Lung (tissue), 12 donors: Measurements from ENCODE around the gene BCL11A. TPM values are rescaled to one million over a fixed set of nuclear protein-coding genes. Genes with fewer than 3 reads are reported as not detected.

Source experiments
- ATAC-seq: fragments of 200-7000 bp; cut with Tn5 transposase; one replicate; pipeline ENCODE4 v1.9.1; 2020; ENCODE audit warnings: moderate number of reproducible peaks; ENCODE audit not compliant: insufficient read depth, low FRiP score
- DNase-seq, 3 donors: peaks; one replicate each; pipeline ENCODE4 v3.0.0-alpha.2; 2013 to 2017
- H3K27ac ChIP-seq, 2 donors: one replicate each; pipeline ENCODE4 v1.5.1; 2013; ENCODE audit warnings: mild to moderate bottlenecking in 2 of 2, moderate library complexity in 2 of 2, control low read depth in 1 of 2, inconsistent platforms in 1 of 2, low read depth in 1 of 2, low read length in 1 of 2
- H3K27me3 ChIP-seq, 3 donors: one replicate each; pipeline ENCODE4 v1.5.1; 2013; ENCODE audit warnings: low read length in 2 of 3; ENCODE audit not compliant: control insufficient read depth in 3 of 3, insufficient read depth in 3 of 3
- H3K36me3 ChIP-seq, 4 donors: one replicate each; pipeline ENCODE4 v1.5.1; 2013; ENCODE audit warnings: low read length in 4 of 4, mild to moderate bottlenecking in 1 of 4, moderate library complexity in 1 of 4; ENCODE audit not compliant: control insufficient read depth in 4 of 4, insufficient read depth in 4 of 4
- H3K4me1 ChIP-seq, 5 donors: one replicate each; pipeline ENCODE4 v1.5.1; 2013; ENCODE audit warnings: low read length in 5 of 5, mild to moderate bottlenecking in 2 of 5, moderate library complexity in 1 of 5; ENCODE audit not compliant: control insufficient read depth in 5 of 5, insufficient read depth in 5 of 5
- H3K4me3 ChIP-seq: one replicate; pipeline ENCODE4 v1.5.1; 2013; ENCODE audit warnings: mild to moderate bottlenecking, control low read depth, moderate library complexity
- H3K9ac ChIP-seq, 2 donors: one replicate each; pipeline ENCODE4 v1.5.1; 2013; ENCODE audit warnings: low read length in 2 of 2, control low read depth in 1 of 2; ENCODE audit not compliant: insufficient read depth in 1 of 2
- H3K9me3 ChIP-seq, 4 donors: one replicate each; pipeline ENCODE4 v1.5.1; 2013; ENCODE audit warnings: low read length in 3 of 4, mild to moderate bottlenecking in 1 of 4, moderate library complexity in 1 of 4; ENCODE audit not compliant: control insufficient read depth in 4 of 4, insufficient read depth in 3 of 4
- CTCF ChIP-seq: IDR thresholded peaks from 2 replicates; pipeline ENCODE4 v1.5.1; 2012; ENCODE audit warnings: mild to moderate bottlenecking; ENCODE audit errors: control extremely low read depth, extremely low read depth
- WGBS, 2 donors: extraction: QIAGEN DNeasy Blood & Tissue Kit; methylation state at CpG; one replicate each; pipeline ENCODE4 v1.1.7; 2013; 5-methylcytosine and 5-hydroxymethylcytosine counted together
- polyA plus RNA-seq, 2 donors: library from polyadenylated mRNA; stranded (reverse); fragments of 200-250 nt; gene quantifications; one replicate each; pipeline ENCODE4 v1.2.1, GENCODE V29; 2013
- total RNA-seq, 2 donors: library from RNA; depleted of rRNA in 1 of 2; stranded (reverse); fragments of >200 nt in 1 of 2; gene quantifications; one replicate each; pipeline ENCODE4 v1.2.1, GENCODE V29; 2014 to 2021
- donor health status: control.
- donor health status: control.
- donor health status: Bipolar disorder and iron deficiency.
- donor health status: healthy.
- donor health status: DM: yes; HTN: yes; CAD: no.

Gene BCL11A
- total and polyA plus RNA-seq, 4 donors = 1.5 to 21.1 (median 4.7) TPM

- Histone ChIP-seq H3K9me3 (no peaks in the 10 kb centered on the region), H3K27me3 (peaks cover 0 to 64% (median 60%) of the 10 kb centered on the region in 3 donors), H3K36me3 (no peaks in the 10 kb centered on the region), H3K27ac (no peak overlapping the region), H3K9ac (no peak overlapping the region), H3K4me3 (no peak overlapping the region), H3K4me1 (peaks cover 0 to 17% (median 6%) of the 10 kb centered on the region in 5 donors)
- TF ChIP-seq CTCF = no peak
- WGBS, 2 donors = 91 to 96% methylated on average over 1 of the region's 1 CpG
- DNase-seq = no peak
- no peak for ATAC-seq
These were observed 6.4 kb upstream of the BCL11A start for GRCh38 chr2:60559880-60560279.

GRCh38 chr2:60558536-60558935 lies 5.1 kb upstream of the BCL11A start:
- ATAC-seq (no peak), DNase-seq (no peak)
- Histone ChIP-seq H3K4me1 (peaks cover 0 to 17% (median 9%) of the 10 kb centered on the region in 5 donors), H3K9ac (no peak overlapping the region), H3K4me3 (no peak overlapping the region), H3K27ac (no peak overlapping the region), H3K27me3 (peaks cover 0 to 57% (median 54%) of the 10 kb centered on the region in 3 donors), H3K9me3 (no peaks in the 10 kb centered on the region), H3K36me3 (no peaks in the 10 kb centered on the region)
- 66 to 68% methylated on average over 2 of the region's 2 CpGs for WGBS, 2 donors
- no peak for TF ChIP-seq CTCF

GRCh38 chr2:60557486-60557864 lies 4.0 kb upstream of the BCL11A start:
- H3K9ac ChIP-seq = no peak overlapping the region
- TF ChIP-seq CTCF = no peak
- peaks cover 0 to 17% (median 12%) of the 10 kb centered on the region in 5 donors for H3K4me1 ChIP-seq
- H3K27me3 ChIP-seq = peaks cover 2 to 54% (median 52%) of the 10 kb centered on the region in 3 donors
- H3K4me3 ChIP-seq = no peak overlapping the region
- H3K27ac ChIP-seq = no peak overlapping the region
- H3K36me3 ChIP-seq = no peaks in the 10 kb centered on the region
- DNase-seq = no peak
- no peak for ATAC-seq
- WGBS, 2 donors = 4% methylated on average over 12 of the region's 12 CpGs
- H3K9me3 ChIP-seq = no peaks in the 10 kb centered on the region
